HepG2 (cell line): ENCODE measurements around the gene SLC16A6. TPM values are rescaled to one million over a fixed set of nuclear protein-coding genes. Genes with fewer than 3 reads are reported as not detected.

Source experiments
- ATAC-seq: fragments of 200-7000 bp; cut with Tn5 transposase; 3 replicates; pipeline ENCODE4 v1.9.1; 2020; ENCODE audit warnings: mild to moderate bottlenecking, moderate library complexity
- BruUV-seq: library from RNA; stranded (reverse); fragments of 400-500 nt; replicated peaks from 2 replicates; lab custom pipeline; 2021; lab: Mats Ljungman, UMichigan
- CTCF ChIA-PET: fragments of 300-600 bp; formaldehyde crosslinking; extraction: SDS; loops from one replicate; lab custom pipeline; 2021; ENCODE audit warnings: low total read pairs, inconsistent platforms, low intra/inter-chr PET ratio; lab: Yijun Ruan, JAX
- POLR2A ChIA-PET: fragments of 350-600 bp; sonication (Branson Sonifier 250); formaldehyde crosslinking; loops from one replicate; lab custom pipeline; 2020; ENCODE audit warnings: antibody characterized with exemption, inconsistent platforms; lab: Yijun Ruan, JAX
- DNase-seq: peaks from one replicate; pipeline ENCODE4 v3.0.0-alpha.2; 2015; ENCODE audit warnings: low spot score
- FAIRE-seq: peaks from 3 replicates; lab custom pipeline; 2011; peaks lifted over from hg19 to GRCh38; lab: Jason Lieb, UNC
- H2AFZ ChIP-seq: one replicate; pipeline ENCODE4 v1.6.1; 2011; ENCODE audit warnings: low read length, inconsistent platforms
- H3K27ac ChIP-seq: fragments of 300-600 bp; 3 replicates; pipeline ENCODE4 v1.8.0; 2011; ENCODE audit warnings: mixed run types, mild to moderate bottlenecking, mixed read lengths, low read length, inconsistent platforms; ENCODE audit not compliant: insufficient read depth; ENCODE audit errors: extremely low read length
- H3K27me3 ChIP-seq, 2 experiments: fragments of 200-600 bp in 1 of 2; 2 replicates in 1 of 2; 3 replicates in 1 of 2; pipeline versions ENCODE4 v1.6.0 to v1.8.0; 2011; ENCODE audit warnings: low read length in 2 of 2, mild to moderate bottlenecking in 2 of 2, moderate library complexity in 2 of 2, inconsistent platforms in 1 of 2; ENCODE audit not compliant: insufficient read depth in 2 of 2, control insufficient read depth in 1 of 2
- H3K36me3 ChIP-seq, 2 experiments: fragments of 200-600 bp in 1 of 2; replicated peaks in 1 of 2; 2 replicates in 1 of 2; 3 replicates in 1 of 2; pipeline versions ENCODE4 v1.5.1 to v1.8.0; 2011; ENCODE audit warnings: low read length in 2 of 2, inconsistent platforms in 1 of 2; ENCODE audit not compliant: insufficient read depth in 2 of 2, control insufficient read depth in 1 of 2
- H3K4me1 ChIP-seq: 2 replicates; pipeline ENCODE4 v1.5.1; 2012; ENCODE audit warnings: low read length, inconsistent platforms; ENCODE audit not compliant: insufficient read depth
- H3K4me2 ChIP-seq: 2 replicates; pipeline ENCODE4 v1.6.0; 2011; ENCODE audit warnings: low read depth, low read length, inconsistent platforms
- H3K4me3 ChIP-seq, 3 experiments: fragments of 200-600 bp in 1 of 3; sonication (generic), shearing (Covaris generic) in 1 of 3; replicated peaks in 1 of 3; 2 replicates each; pipeline ENCODE4 v1.5.1; 2011 to 2016; ENCODE audit warnings: low read length in 3 of 3, inconsistent platforms in 2 of 3, low read depth in 2 of 3, mild to moderate bottlenecking in 2 of 3, control low read depth in 1 of 3, mixed read lengths in 1 of 3; ENCODE audit not compliant: insufficient read depth in 1 of 3
- H3K79me2 ChIP-seq: one replicate; pipeline ENCODE4 v1.6.1; 2011; ENCODE audit warnings: low read length, inconsistent platforms; ENCODE audit not compliant: insufficient read depth
- H3K9ac ChIP-seq: 2 replicates; pipeline ENCODE4 v1.6.0; 2011; ENCODE audit warnings: mild to moderate bottlenecking, low read depth, low read length, inconsistent platforms; ENCODE audit not compliant: insufficient read depth
- H3K9me3 ChIP-seq: 2 replicates; pipeline ENCODE4 v1.5.1; 2012; ENCODE audit warnings: mild to moderate bottlenecking, low read length
- H4K20me1 ChIP-seq: 2 replicates; pipeline ENCODE4 v1.6.0; 2011; ENCODE audit warnings: inconsistent platforms, mild to moderate bottlenecking, low read length, moderate library complexity; ENCODE audit not compliant: insufficient read depth
- FOXJ3 ChIP-seq: sonication (generic); formaldehyde crosslinking; IDR thresholded peaks from 2 replicates; pipeline ENCODE4 v1.4.0; 2020; ENCODE audit warnings: missing genetic modification reagents, mild to moderate bottlenecking, borderline replicate concordance
- HOXD1 ChIP-seq: sonication (generic); formaldehyde crosslinking; IDR thresholded peaks from 2 replicates; pipeline ENCODE4 v1.5.0; 2020; ENCODE audit warnings: missing genetic modification reagents
- MED13 ChIP-seq: sonication (generic); formaldehyde crosslinking; IDR thresholded peaks from 2 replicates; pipeline ENCODE4 v1.5.0; 2020; ENCODE audit warnings: missing genetic modification reagents
- MTF1 ChIP-seq: sonication (generic); formaldehyde crosslinking; IDR thresholded peaks from 2 replicates; pipeline ENCODE4 v1.5.0; 2020; ENCODE audit warnings: missing genetic modification reagents
- PRMT3 ChIP-seq: sonication (generic); formaldehyde crosslinking; IDR thresholded peaks from 2 replicates; pipeline ENCODE4 v1.8.1; 2022; ENCODE audit warnings: low read depth, mild to moderate bottlenecking, moderate library complexity, missing genetic modification reagents, borderline replicate concordance
- REXO4 ChIP-seq: sonication (generic); formaldehyde crosslinking; IDR thresholded peaks from 2 replicates; pipeline ENCODE4 v1.8.0; 2022; ENCODE audit warnings: missing genetic modification reagents, mild to moderate bottlenecking, borderline replicate concordance
- ZFYVE20 ChIP-seq: sonication (generic); formaldehyde crosslinking; IDR thresholded peaks from 2 replicates; pipeline ENCODE4 v1.8.0; 2023; ENCODE audit warnings: low read depth, mild to moderate bottlenecking, moderate library complexity, missing genetic modification reagents, borderline replicate concordance
- ZKSCAN1 ChIP-seq: fragments of 150-350 bp; IDR thresholded peaks from 2 replicates; pipeline ENCODE4 v1.6.1; 2014; ENCODE audit warnings: low read length
- ZMYM4 ChIP-seq: sonication (generic); formaldehyde crosslinking; IDR thresholded peaks from 2 replicates; pipeline ENCODE4 v1.8.1; 2023; ENCODE audit warnings: mild to moderate bottlenecking, missing genetic modification reagents
- ZNF543 ChIP-seq: sonication (generic); formaldehyde crosslinking; IDR thresholded peaks from 2 replicates; pipeline ENCODE4 v1.4.0; 2020; ENCODE audit warnings: mild to moderate bottlenecking, missing genetic modification reagents
- ZNF761 ChIP-seq: sonication (generic); formaldehyde crosslinking; conservative IDR thresholded peaks from 2 replicates; pipeline ENCODE4 v1.4.0; 2020; ENCODE audit warnings: mild to moderate bottlenecking, missing genetic modification reagents
- WGBS: methylation state at CpG from one replicate; pipeline ENCODE4 v1.1.6; 2017; ENCODE audit warnings: low lambda C conversion rate; 5-methylcytosine and 5-hydroxymethylcytosine counted together
- in situ Hi-C: cut with HindIII; loops from 2 replicates; pipeline ENCODE4 v1.10.0; 2017; ENCODE audit warnings: low pct_unique_long_range_greater_than_20kb; ENCODE audit not compliant: extremely low pct_ligation_motif_present
- intact Hi-C: fragments of 100-400 bp; cut with micrococcal nuclease; formaldehyde crosslinking; loops from one replicate; pipeline ENCODE4 v1.10.0; 2022; ENCODE audit not compliant: unreplicated experiment
- polyA plus RNA-seq, 8 experiments: library from polyadenylated mRNA; depleted of rRNA in 3 of 8; stranded (reverse) in 7 of 8; unstranded in 1 of 8; fragments of >200 nt; fragmentation: Illumina TruSeq in 4 of 8; extraction: Trizol in 4 of 8; gene quantifications; 2 replicates each; pipeline versions ENCODE4 v1.2.1 to v1.2.3, GENCODE V29; 2011 to 2016; ENCODE audit warnings: low read depth in 4 of 8, missing spikeins in 1 of 8, mixed read lengths in 1 of 8; ENCODE audit not compliant: insufficient read depth in 1 of 8
- total RNA-seq, 5 experiments: library from RNA; depleted of rRNA; stranded (reverse); fragments of >200 nt; fragmentation: Illumina TruSeq; extraction: Trizol; gene quantifications; 2 replicates each; pipeline ENCODE4 v1.2.3, GENCODE V29; 2016; ENCODE audit warnings: low read depth in 1 of 5
- TF ChIP-seq, protein P1 (sequence below): sonication (generic); formaldehyde crosslinking; IDR thresholded peaks from 2 replicates; pipeline ENCODE4 v1.5.0; 2020; ENCODE audit warnings: missing genetic modification reagents
- TF ChIP-seq, protein P2 (sequence below): IDR thresholded peaks from 2 replicates; pipeline ENCODE4 v1.6.1; 2016; ENCODE audit warnings: low read depth, missing genetic modification reagents, missing compliant biosample characterization
- TF ChIP-seq, protein P3 (sequence below): sonication (generic); formaldehyde crosslinking; IDR thresholded peaks from 2 replicates; pipeline ENCODE4 v1.8.1; 2023; ENCODE audit warnings: mild to moderate bottlenecking, inconsistent platforms, moderate library complexity, missing genetic modification reagents, borderline replicate concordance
- TF ChIP-seq, protein P4 (sequence below): conservative IDR thresholded peaks from 2 replicates; pipeline ENCODE4 v1.6.1; 2018; ENCODE audit warnings: missing genetic modification reagents
- TF ChIP-seq, protein P5 (sequence below): IDR thresholded peaks from 2 replicates; pipeline ENCODE4 v1.6.1; 2016; ENCODE audit warnings: mild to moderate bottlenecking

Gene SLC16A6
- total and polyA plus RNA-seq, 2 of the 13 experiments (the other 11 are each of a cell fraction or from before 2014, with no cell fraction given): 1.1 to 44.7 TPM

DNA sequence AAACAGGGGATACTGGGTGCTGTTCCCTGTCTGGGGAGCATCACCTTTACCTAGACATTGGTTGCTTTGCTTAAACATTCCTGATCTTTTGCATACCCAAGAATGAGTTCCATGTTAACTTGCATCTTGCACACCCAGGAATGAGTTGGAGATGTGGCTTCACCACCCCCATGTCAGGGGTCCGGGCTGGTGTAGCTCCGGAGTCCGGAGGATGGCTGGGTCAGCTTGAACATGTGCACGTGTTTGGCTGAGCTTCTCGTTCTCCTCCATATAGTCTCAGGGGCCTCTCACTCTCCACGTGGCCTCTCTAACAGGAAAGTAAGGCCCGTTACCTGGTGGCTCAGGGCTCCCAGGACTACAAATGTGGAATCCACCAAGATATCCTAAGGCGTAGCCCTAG is 61.3 kb downstream of the SLC16A6 start:
- FAIRE-seq (no peak), ATAC-seq (no peak), DNase-seq (no peak)
- Histone ChIP-seq H3K4me3 (no peak overlapping the region), H3K9ac (no peak overlapping the region), H2AFZ (no peak overlapping the region), H3K27me3 (no peaks in the 10 kb centered on the region), H3K4me1 (peaks cover 12% of the 10 kb centered on the region), H3K27ac (no peak overlapping the region), H3K4me2 (no peak overlapping the region), H3K9me3 (no peaks in the 10 kb centered on the region), H4K20me1 (no peaks in the 10 kb centered on the region), H3K79me2 (no peaks in the 10 kb centered on the region), H3K36me3 (no peaks in the 10 kb centered on the region)
- intact Hi-C loops: no loop called here
- WGBS: 90% methylated on average over 7 of the region's 8 CpGs
- in situ Hi-C loops: no loop called here
- CTCF ChIA-PET: no interaction called here
- POLR2A ChIA-PET: no interaction called here
- BruUV-seq: no TSS peak
- TF ChIP-seq, protein P1, sequence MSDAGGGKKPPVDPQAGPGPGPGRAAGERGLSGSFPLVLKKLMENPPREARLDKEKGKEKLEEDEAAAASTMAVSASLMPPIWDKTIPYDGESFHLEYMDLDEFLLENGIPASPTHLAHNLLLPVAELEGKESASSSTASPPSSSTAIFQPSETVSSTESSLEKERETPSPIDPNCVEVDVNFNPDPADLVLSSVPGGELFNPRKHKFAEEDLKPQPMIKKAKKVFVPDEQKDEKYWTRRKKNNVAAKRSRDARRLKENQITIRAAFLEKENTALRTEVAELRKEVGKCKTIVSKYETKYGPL (CRISPR knock-in tag): no peak
- no peak for TF ChIP-seq ZMYM4 (CRISPR knock-in tag)
- TF ChIP-seq REXO4 (CRISPR knock-in tag): no peak
- no peak for TF ChIP-seq ZKSCAN1
- no peak for TF ChIP-seq HOXD1 (CRISPR knock-in tag)
- TF ChIP-seq, protein P2, sequence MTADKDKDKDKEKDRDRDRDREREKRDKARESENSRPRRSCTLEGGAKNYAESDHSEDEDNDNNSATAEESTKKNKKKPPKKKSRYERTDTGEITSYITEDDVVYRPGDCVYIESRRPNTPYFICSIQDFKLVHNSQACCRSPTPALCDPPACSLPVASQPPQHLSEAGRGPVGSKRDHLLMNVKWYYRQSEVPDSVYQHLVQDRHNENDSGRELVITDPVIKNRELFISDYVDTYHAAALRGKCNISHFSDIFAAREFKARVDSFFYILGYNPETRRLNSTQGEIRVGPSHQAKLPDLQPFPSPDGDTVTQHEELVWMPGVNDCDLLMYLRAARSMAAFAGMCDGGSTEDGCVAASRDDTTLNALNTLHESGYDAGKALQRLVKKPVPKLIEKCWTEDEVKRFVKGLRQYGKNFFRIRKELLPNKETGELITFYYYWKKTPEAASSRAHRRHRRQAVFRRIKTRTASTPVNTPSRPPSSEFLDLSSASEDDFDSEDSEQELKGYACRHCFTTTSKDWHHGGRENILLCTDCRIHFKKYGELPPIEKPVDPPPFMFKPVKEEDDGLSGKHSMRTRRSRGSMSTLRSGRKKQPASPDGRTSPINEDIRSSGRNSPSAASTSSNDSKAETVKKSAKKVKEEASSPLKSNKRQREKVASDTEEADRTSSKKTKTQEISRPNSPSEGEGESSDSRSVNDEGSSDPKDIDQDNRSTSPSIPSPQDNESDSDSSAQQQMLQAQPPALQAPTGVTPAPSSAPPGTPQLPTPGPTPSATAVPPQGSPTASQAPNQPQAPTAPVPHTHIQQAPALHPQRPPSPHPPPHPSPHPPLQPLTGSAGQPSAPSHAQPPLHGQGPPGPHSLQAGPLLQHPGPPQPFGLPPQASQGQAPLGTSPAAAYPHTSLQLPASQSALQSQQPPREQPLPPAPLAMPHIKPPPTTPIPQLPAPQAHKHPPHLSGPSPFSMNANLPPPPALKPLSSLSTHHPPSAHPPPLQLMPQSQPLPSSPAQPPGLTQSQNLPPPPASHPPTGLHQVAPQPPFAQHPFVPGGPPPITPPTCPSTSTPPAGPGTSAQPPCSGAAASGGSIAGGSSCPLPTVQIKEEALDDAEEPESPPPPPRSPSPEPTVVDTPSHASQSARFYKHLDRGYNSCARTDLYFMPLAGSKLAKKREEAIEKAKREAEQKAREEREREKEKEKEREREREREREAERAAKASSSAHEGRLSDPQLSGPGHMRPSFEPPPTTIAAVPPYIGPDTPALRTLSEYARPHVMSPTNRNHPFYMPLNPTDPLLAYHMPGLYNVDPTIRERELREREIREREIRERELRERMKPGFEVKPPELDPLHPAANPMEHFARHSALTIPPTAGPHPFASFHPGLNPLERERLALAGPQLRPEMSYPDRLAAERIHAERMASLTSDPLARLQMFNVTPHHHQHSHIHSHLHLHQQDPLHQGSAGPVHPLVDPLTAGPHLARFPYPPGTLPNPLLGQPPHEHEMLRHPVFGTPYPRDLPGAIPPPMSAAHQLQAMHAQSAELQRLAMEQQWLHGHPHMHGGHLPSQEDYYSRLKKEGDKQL: no peak
- no peak for TF ChIP-seq ZFYVE20 (CRISPR knock-in tag)
- no peak for TF ChIP-seq ZNF761
- TF ChIP-seq, protein P3, sequence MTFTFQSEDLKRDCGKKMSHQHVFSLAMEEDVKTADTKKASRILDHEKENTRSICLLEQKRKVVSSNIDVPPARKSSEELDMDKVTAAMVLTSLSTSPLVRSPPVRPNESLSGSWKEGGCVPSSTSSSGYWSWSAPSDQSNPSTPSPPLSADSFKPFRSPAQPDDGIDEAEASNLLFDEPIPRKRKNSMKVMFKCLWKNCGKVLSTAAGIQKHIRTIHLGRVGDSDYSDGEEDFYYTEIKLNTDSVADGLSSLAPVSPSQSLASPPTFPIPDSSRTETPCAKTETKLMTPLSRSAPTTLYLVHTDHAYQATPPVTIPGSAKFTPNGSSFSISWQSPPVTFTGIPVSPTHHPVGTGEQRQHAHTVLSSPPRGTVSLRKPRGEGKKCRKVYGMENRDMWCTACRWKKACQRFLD (CRISPR knock-in tag): no peak
- TF ChIP-seq, protein P4, sequence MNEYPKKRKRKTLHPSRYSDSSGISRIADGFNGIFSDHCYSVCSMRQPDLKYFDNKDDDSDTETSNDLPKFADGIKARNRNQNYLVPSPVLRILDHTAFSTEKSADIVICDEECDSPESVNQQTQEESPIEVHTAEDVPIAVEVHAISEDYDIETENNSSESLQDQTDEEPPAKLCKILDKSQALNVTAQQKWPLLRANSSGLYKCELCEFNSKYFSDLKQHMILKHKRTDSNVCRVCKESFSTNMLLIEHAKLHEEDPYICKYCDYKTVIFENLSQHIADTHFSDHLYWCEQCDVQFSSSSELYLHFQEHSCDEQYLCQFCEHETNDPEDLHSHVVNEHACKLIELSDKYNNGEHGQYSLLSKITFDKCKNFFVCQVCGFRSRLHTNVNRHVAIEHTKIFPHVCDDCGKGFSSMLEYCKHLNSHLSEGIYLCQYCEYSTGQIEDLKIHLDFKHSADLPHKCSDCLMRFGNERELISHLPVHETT (CRISPR knock-in tag): no peak
- TF ChIP-seq FOXJ3: no peak
- TF ChIP-seq MED13 (CRISPR knock-in tag): no peak
- TF ChIP-seq ZNF543: no peak
- no peak for TF ChIP-seq PRMT3 (CRISPR knock-in tag)
- no peak for TF ChIP-seq MTF1 (CRISPR knock-in tag)
- TF ChIP-seq, protein P5, sequence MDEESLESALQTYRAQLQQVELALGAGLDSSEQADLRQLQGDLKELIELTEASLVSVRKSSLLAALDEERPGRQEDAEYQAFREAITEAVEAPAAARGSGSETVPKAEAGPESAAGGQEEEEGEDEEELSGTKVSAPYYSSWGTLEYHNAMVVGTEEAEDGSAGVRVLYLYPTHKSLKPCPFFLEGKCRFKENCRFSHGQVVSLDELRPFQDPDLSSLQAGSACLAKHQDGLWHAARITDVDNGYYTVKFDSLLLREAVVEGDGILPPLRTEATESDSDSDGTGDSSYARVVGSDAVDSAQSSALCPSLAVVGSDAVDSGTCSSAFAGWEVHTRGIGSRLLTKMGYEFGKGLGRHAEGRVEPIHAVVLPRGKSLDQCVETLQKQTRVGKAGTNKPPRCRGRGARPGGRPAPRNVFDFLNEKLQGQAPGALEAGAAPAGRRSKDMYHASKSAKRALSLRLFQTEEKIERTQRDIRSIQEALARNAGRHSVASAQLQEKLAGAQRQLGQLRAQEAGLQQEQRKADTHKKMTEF (CRISPR knock-in tag): no peak
